Heart left ventricle (tissue), 13 donors: ENCODE measurements around the gene CNIH3.

ENCODE experiments used
- POLR2A ChIP-seq, 2 donors: fragments of 450-650 bp; IDR thresholded peaks; one replicate each; pipeline ENCODE4 v1.6.1; 2017; ENCODE audit warnings: antibody characterized with exemption in 2 of 2, mild to moderate bottlenecking in 2 of 2, moderate library complexity in 2 of 2
- TF ChIP-seq, protein P1 (sequence below), 12 donors: fragments of 200-600 bp; sonication (generic) in 4 of 12; IDR thresholded peaks; one replicate each; pipeline versions ENCODE4 v1.5.0 to v1.8.0; 2018 to 2022; ENCODE audit warnings: antibody characterized with exemption in 12 of 12, mild to moderate bottlenecking in 5 of 12
- donor health status: ischemic (EF 13 %, LVEDD 7.1; RV severe dilation, severe dysfunction).
- donor health status: DM: no; HTN: yes; CAD: no.
- donor health status: DM: no; HTN: no; CAD: no.
- donor health status: ischemic (EF 25% LVEDD 6.9; RV normal size, moderate dysfunction).
- donor health status: ischemic (EF 25% LVEDD 5.7; RV mildly dilated, moderate dysfunction).
- donor health status: ischemic (EF 35%, LVEDD 5.7; RV mildly dilated, moderate dysfunction).
- donor health status: nonischemic (EF 11% LVEDD 7.7; RV severe dilation, severe dysfunction).
- donor health status: DM: yes; HTN: yes; CAD: no.
- donor health status: PGD.
- donor health status: ischemic (EF 29% LVEDD 5.4; RV normal size, mild dysfunction).
- donor health status: nonischemic (EF 23%, LVEDD 6.1; RV moderate dilation, normal function).

DNA sequence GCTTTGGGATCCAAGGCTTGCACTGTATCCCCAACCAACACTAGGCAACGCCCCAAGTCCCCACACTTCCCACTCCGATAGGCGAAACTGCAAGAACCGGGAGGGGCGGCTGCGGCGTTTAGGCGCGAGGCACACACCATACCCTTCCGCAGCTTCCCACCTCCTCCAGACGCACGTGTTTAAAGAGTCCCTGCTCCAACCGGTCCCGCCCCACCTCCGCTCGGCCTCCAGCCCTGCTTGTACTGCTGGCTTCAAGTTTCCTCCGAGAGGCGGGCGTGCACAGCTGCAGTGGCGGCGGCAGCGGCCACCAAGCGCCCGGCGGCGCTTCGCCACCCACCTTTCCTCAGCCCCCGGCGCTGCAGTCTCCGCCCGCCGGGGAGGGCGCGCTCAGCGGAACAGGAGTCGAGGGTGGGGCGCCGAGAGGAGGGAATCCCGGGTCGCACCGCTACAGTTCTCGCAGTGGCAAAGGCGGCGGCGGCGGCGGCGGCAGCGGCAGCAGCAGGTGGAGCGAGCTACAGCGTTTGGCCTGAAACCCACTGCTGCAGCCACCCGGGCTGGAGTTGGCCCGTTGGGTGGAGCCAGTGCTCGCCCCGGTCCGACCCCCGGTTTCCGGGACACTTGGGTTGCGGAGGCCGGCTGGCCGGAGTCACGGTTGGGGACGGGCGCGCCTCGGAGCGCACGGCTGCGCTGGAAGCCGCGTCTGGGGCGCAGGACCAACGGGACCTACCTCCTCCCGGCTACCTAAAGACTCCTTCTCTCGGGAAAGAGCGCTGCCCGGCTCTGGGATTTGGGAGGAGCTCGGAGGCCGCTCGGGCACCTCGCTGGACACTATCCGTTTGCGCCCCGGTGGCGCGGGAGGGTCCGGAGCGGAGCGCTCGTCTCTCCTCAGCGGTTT is at the start of gene CNIH3:
- TF ChIP-seq POLR2A (IDR thresholded peaks at IDR 0.05) = no peak
- TF ChIP-seq, protein P1, sequence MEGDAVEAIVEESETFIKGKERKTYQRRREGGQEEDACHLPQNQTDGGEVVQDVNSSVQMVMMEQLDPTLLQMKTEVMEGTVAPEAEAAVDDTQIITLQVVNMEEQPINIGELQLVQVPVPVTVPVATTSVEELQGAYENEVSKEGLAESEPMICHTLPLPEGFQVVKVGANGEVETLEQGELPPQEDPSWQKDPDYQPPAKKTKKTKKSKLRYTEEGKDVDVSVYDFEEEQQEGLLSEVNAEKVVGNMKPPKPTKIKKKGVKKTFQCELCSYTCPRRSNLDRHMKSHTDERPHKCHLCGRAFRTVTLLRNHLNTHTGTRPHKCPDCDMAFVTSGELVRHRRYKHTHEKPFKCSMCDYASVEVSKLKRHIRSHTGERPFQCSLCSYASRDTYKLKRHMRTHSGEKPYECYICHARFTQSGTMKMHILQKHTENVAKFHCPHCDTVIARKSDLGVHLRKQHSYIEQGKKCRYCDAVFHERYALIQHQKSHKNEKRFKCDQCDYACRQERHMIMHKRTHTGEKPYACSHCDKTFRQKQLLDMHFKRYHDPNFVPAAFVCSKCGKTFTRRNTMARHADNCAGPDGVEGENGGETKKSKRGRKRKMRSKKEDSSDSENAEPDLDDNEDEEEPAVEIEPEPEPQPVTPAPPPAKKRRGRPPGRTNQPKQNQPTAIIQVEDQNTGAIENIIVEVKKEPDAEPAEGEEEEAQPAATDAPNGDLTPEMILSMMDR (IDR thresholded peaks at IDR 0.05) = no peak
